ENCODE results near the gene RFX4. TPM values are rescaled to one million over a fixed set of nuclear protein-coding genes. Genes with fewer than 3 reads are reported as not detected.

RFX4 gene
- total and polyA plus RNA-seq, 2 of the 8 experiments (the other 6 are each of a cell fraction or from before 2014, with no cell fraction given), result 0.06 TPM; not detected in 1

GRCh38 chr12:106739318-106739717 is 156.5 kb downstream of the RFX4 start:
- Histone ChIP-seq H4K8ac (ENCODE audit: extremely low read depth, insufficient read depth, low read length) (no peak overlapping the region), H3K36me3 (ENCODE audit: control insufficient read depth in 2 of 4, insufficient read depth in 4 of 4, low read length in 3 of 4) (no peaks in the 10 kb centered on the region), H3K4me2 (ENCODE audit: insufficient read depth in 1 of 2, low read depth in 2 of 2, low read length in 2 of 2) (no peak overlapping the region), H3K27ac (ENCODE audit: low read depth, low read length) (no peak overlapping the region), H3K56ac (replicated peaks; ENCODE audit: insufficient read length, low read depth, low read length) (no peak overlapping the region), H3K27me3 (replicated peaks in 1 of 4; ENCODE audit: control insufficient read depth in 3 of 4, extremely low read depth in 1 of 4, insufficient read depth in 3 of 4, low read length in 3 of 4) (no peaks in the 10 kb centered on the region), H3K4ac (replicated peaks; ENCODE audit: insufficient read length, low read depth, low read length) (no peak overlapping the region), H3K18ac (ENCODE audit: extremely low read depth, low read length) (no peak overlapping the region), H4K91ac (replicated peaks; ENCODE audit: insufficient read length, low read length) (no peak overlapping the region), H3K9ac (replicated peaks in 1 of 4; ENCODE audit: extremely low read depth in 1 of 4, low read depth in 3 of 4, low read length in 3 of 4) (no peak overlapping the region), H2BK15ac (ENCODE audit: low read length) (no peak overlapping the region), H2BK5ac (ENCODE audit: low read depth, low read length) (no peak overlapping the region), H2BK120ac (replicated peaks; ENCODE audit: low read depth, low read length) (no peak overlapping the region), H3K14ac (ENCODE audit: insufficient read length) (no peak overlapping the region), H3K9me3 (ENCODE audit: insufficient read depth in 2 of 2, low read depth in 1 of 2, low read length in 1 of 2) (no peaks in the 10 kb centered on the region), H2AK5ac (ENCODE audit: low read depth, low read length) (no peak overlapping the region), H4K5ac (ENCODE audit: insufficient read length, low read depth, low read length) (no peak overlapping the region), H3K23ac (ENCODE audit: insufficient read length) (no peak overlapping the region), H2BK20ac (ENCODE audit: low read length) (no peak overlapping the region), H4K20me1 (replicated peaks in 1 of 2; ENCODE audit: control insufficient read depth in 1 of 2, insufficient read depth in 2 of 2, low read length in 2 of 2) (no peaks in the 10 kb centered on the region), H2AFZ (ENCODE audit: low read length) (no peak overlapping the region), H3K79me2 (ENCODE audit: control insufficient read depth in 1 of 2, insufficient read depth in 2 of 2, low read length in 2 of 2) (no peaks in the 10 kb centered on the region), H2BK12ac (ENCODE audit: low read depth, low read length) (no peak overlapping the region), H3K23me2 (ENCODE audit: low read depth, low read length) (no peaks in the 10 kb centered on the region), H3K79me1 (ENCODE audit: low read depth, low read length) (no peaks in the 10 kb centered on the region), H3K4me3 (ENCODE audit: extremely low read depth in 1 of 4, insufficient read depth in 2 of 4, low read depth in 3 of 4, low read length in 4 of 4) (no peak overlapping the region), H3K4me1 (replicated peaks in 1 of 4; ENCODE audit: control insufficient read depth in 3 of 4, insufficient read depth in 4 of 4, low read length in 3 of 4) (peaks cover 0 to 16% (median 12%) of the 10 kb centered on the region in 4 experiments; a peak in 6 of 7 replicates)
- 90% methylated on average over 4 of the region's 4 CpGs; no CpG with 5 or more reads in 1 of the 2 experiments for WGBS, 2 experiments (ENCODE audit: extremely low coverage in 1 of 2, insufficient coverage in 1 of 2, insufficient read length in 1 of 2, insufficient replicate concordance in 2 of 2, low coverage in 1 of 2, low lambda C conversion rate in 2 of 2, missing lambda C conversion rate in 1 of 2)
- POLR2A ChIA-PET (ENCODE audit: partially characterized antibody), result interaction anchor here (0.7 to 1.3 kb wide), 3 partner anchors 22 to 29 kb away, joined by 3 to 4 read pairs (median 3); no protein-coding TSS in a partner anchor
- no peak for FAIRE-seq
- CTCF ChIA-PET (ENCODE audit: partially characterized antibody), result interaction anchor here (0.6 to 4.1 kb wide), 6 partner anchors 18 to 102 kb away, joined by 3 to 15 read pairs (median 3); no protein-coding TSS in a partner anchor
- no peak for DNase-seq (ENCODE audit: low read depth in 1 of 2, low spot score in 2 of 2)
- TF ChIP-seq E2F6 (IDR thresholded peaks at IDR 0.05) (no peak), SAP30 (IDR thresholded peaks at IDR 0.05; ENCODE audit: insufficient read depth, insufficient replicate concordance, low read length) (no peak), RNF2 (IDR thresholded peaks at IDR 0.05; ENCODE audit: borderline replicate concordance, low read depth, low read length, missing control alignments, poor library complexity, severe bottlenecking) (no peak), USF2 (IDR thresholded peaks at IDR 0.05; ENCODE audit: low read length) (no peak), JUND (IDR thresholded peaks at IDR 0.05; ENCODE audit: low read length) (no peak), CEBPB (IDR thresholded peaks at IDR 0.05; ENCODE audit: low read depth, low read length) (no peak), EZH2 (IDR thresholded peaks at IDR 0.05; ENCODE audit: low read depth, low read length, severe bottlenecking) (no peak), KDM5A (IDR thresholded peaks at IDR 0.05; ENCODE audit: low read length) (no peak), TCF12 (IDR thresholded peaks at IDR 0.05; ENCODE audit: low read depth, low read length) (no peak)
